Measurements from ENCODE around the gene OR1S2. TPM values are rescaled to one million over a fixed set of nuclear protein-coding genes. Genes with fewer than 3 reads are reported as not detected.
"Not testable (repeated sequence)": the region's sequence is repeated elsewhere in the genome, so short reads cannot be mapped to it uniquely, and the experiment has no call there.

OR1S2 gene
- polyA plus RNA-seq (2012; ENCODE audit: missing spikeins): not detected

- FAIRE-seq (no peak), DNase-seq (ENCODE audit: insufficient read length) (no peak)
- TF ChIP-seq TAF1 (IDR thresholded peaks at IDR 0.05; ENCODE audit: borderline replicate concordance, low read depth, low read length) (no peak), POLR2A (IDR thresholded peaks at IDR 0.05; ENCODE audit: low read depth, low read length) (no peak), POLR2AphosphoS5 (IDR thresholded peaks at IDR 0.05; ENCODE audit: low read depth, low read length) (no peak)
Measured at GRCh38 chr11:58204042-58204441, at the start of gene OR1S2. TSS of gene OR1S2 (minus strand) at chr11:58204142. CDS start at chr11:58204142, 0 bp downstream.

- TF ChIP-seq TAF1 (IDR thresholded peaks at IDR 0.05; ENCODE audit: borderline replicate concordance, low read depth, low read length): no peak
- TF ChIP-seq POLR2AphosphoS5 (IDR thresholded peaks at IDR 0.05; ENCODE audit: low read depth, low read length): no peak
- TF ChIP-seq POLR2A (IDR thresholded peaks at IDR 0.05; ENCODE audit: low read depth, low read length): no peak
- DNase-seq (ENCODE audit: insufficient read length): no peak
- no peak for FAIRE-seq
Measured at GRCh38 chr11:58243954-58244353, 40.0 kb upstream of the OR1S2 start.

GRCh38 chr11:58227956-58228615 is 24.1 kb upstream of the OR1S2 start:
- DNase-seq (ENCODE audit: insufficient read length) (no peak), FAIRE-seq (no peak)
- no peak for TF ChIP-seq POLR2AphosphoS5 (IDR thresholded peaks at IDR 0.05; ENCODE audit: low read depth, low read length)
- TF ChIP-seq POLR2A (IDR thresholded peaks at IDR 0.05; ENCODE audit: low read depth, low read length): no peak
- TF ChIP-seq TAF1 (IDR thresholded peaks at IDR 0.05; ENCODE audit: borderline replicate concordance, low read depth, low read length): no peak

- DNase-seq (ENCODE audit: insufficient read length) (no peak), FAIRE-seq (no peak)
- no peak for TF ChIP-seq POLR2AphosphoS5 (IDR thresholded peaks at IDR 0.05; ENCODE audit: low read depth, low read length)
- TF ChIP-seq TAF1 (IDR thresholded peaks at IDR 0.05; ENCODE audit: borderline replicate concordance, low read depth, low read length): no peak
- no peak for TF ChIP-seq POLR2A (IDR thresholded peaks at IDR 0.05; ENCODE audit: low read depth, low read length)
Measured at GRCh38 chr11:58222721-58223120, 18.8 kb upstream of the OR1S2 start.

GRCh38 chr11:58216476-58216875 is 12.5 kb upstream of the OR1S2 start:
- FAIRE-seq: no peak
- TF ChIP-seq TAF1 (IDR thresholded peaks at IDR 0.05; ENCODE audit: borderline replicate concordance, low read depth, low read length): no peak

GRCh38 chr11:58212420-58212819 is 8.5 kb upstream of the OR1S2 start, which contains the start of gene OR1S1:
TSS of gene OR1S1 (plus strand) at chr11:58212720.
- not testable (repeated sequence) for FAIRE-seq; DNase-seq (ENCODE audit: insufficient read length)

More at GRCh38 chr11:58216476-58216875, 12.5 kb upstream of the OR1S2 start:
- no peak for DNase-seq (ENCODE audit: insufficient read length)

GRCh38 chr11:58199271-58199670 is 4.7 kb downstream of the OR1S2 start:
- DNase-seq (ENCODE audit: insufficient read length) (no peak), FAIRE-seq (no peak)
- TF ChIP-seq POLR2AphosphoS5 (IDR thresholded peaks at IDR 0.05; ENCODE audit: low read depth, low read length): no peak
- no peak for TF ChIP-seq TAF1 (IDR thresholded peaks at IDR 0.05; ENCODE audit: borderline replicate concordance, low read depth, low read length)
- no peak for TF ChIP-seq POLR2A (IDR thresholded peaks at IDR 0.05; ENCODE audit: low read depth, low read length)

GRCh38 chr11:58195939-58196338 is 8.0 kb downstream of the OR1S2 start:
- DNase-seq (ENCODE audit: insufficient read length) (no peak), FAIRE-seq (no peak)
- TF ChIP-seq POLR2AphosphoS5 (IDR thresholded peaks at IDR 0.05; ENCODE audit: low read depth, low read length): no peak

- FAIRE-seq (peak; percentile 46), DNase-seq (ENCODE audit: insufficient read length) (no peak)
- no peak for TF ChIP-seq POLR2AphosphoS5 (IDR thresholded peaks at IDR 0.05; ENCODE audit: low read depth, low read length)
Measured at GRCh38 chr11:58193391-58193790, 10.6 kb downstream of the OR1S2 start.

GRCh38 chr11:58192229-58192628 is 11.7 kb downstream of the OR1S2 start:
- FAIRE-seq: no peak
- TF ChIP-seq POLR2A (IDR thresholded peaks at IDR 0.05; ENCODE audit: low read depth, low read length): no peak
- TF ChIP-seq POLR2AphosphoS5 (IDR thresholded peaks at IDR 0.05; ENCODE audit: low read depth, low read length): no peak
- TF ChIP-seq TAF1 (IDR thresholded peaks at IDR 0.05; ENCODE audit: borderline replicate concordance, low read depth, low read length): no peak
- DNase-seq (ENCODE audit: insufficient read length): no peak

GRCh38 chr11:58188770-58189169 is 15.2 kb downstream of the OR1S2 start, which contains the start of gene OR9Q2:
TSS of gene OR9Q2 (plus strand) at chr11:58189070. CDS start at chr11:58190491, 1,421 bp downstream.
- TF ChIP-seq POLR2A (IDR thresholded peaks at IDR 0.05; ENCODE audit: low read depth, low read length) (no peak), TAF1 (IDR thresholded peaks at IDR 0.05; ENCODE audit: borderline replicate concordance, low read depth, low read length) (no peak), POLR2AphosphoS5 (IDR thresholded peaks at IDR 0.05; ENCODE audit: low read depth, low read length) (no peak)
- no peak for FAIRE-seq
- DNase-seq (ENCODE audit: insufficient read length): no peak

- no peak for TF ChIP-seq POLR2A (IDR thresholded peaks at IDR 0.05; ENCODE audit: low read depth, low read length)
- TF ChIP-seq TAF1 (IDR thresholded peaks at IDR 0.05; ENCODE audit: borderline replicate concordance, low read depth, low read length): no peak
- TF ChIP-seq POLR2AphosphoS5 (IDR thresholded peaks at IDR 0.05; ENCODE audit: low read depth, low read length): no peak
- DNase-seq (ENCODE audit: insufficient read length) (no peak), FAIRE-seq (no peak)
Measured at GRCh38 chr11:58186938-58187337, 17.0 kb downstream of the OR1S2 start.

GRCh38 chr11:58179648-58180047 is 24.3 kb downstream of the OR1S2 start:
- FAIRE-seq: no peak
- no peak for DNase-seq (ENCODE audit: insufficient read length)
- TF ChIP-seq POLR2A (IDR thresholded peaks at IDR 0.05; ENCODE audit: low read depth, low read length) (no peak), TAF1 (IDR thresholded peaks at IDR 0.05; ENCODE audit: borderline replicate concordance, low read depth, low read length) (no peak), POLR2AphosphoS5 (IDR thresholded peaks at IDR 0.05; ENCODE audit: low read depth, low read length) (no peak)
